ENCODE results near the gene ELP1.

The ELP1 gene

GRCh38 chr9:108905494-108905893 lies 28.4 kb downstream of the ELP1 start (continued):
- no peak for TF ChIP-seq ZNF530 (tag by site-specific recombination; IDR thresholded peaks at IDR 0.05; ENCODE audit: low read depth)
- TF ChIP-seq ZIC2 (tag by site-specific recombination; IDR thresholded peaks at IDR 0.05): no peak
- no peak for TF ChIP-seq AEBP2 (tag by site-specific recombination; IDR thresholded peaks at IDR 0.05; ENCODE audit: borderline replicate concordance)

- no peak overlapping the region for H3K4me3 ChIP-seq (ENCODE audit: low read depth, low read length)
- TF ChIP-seq ZNF48 (tag by site-specific recombination; IDR thresholded peaks at IDR 0.05): no peak
- no peak for TF ChIP-seq OSR2 (tag by site-specific recombination; IDR thresholded peaks at IDR 0.05)
- no peak for TF ChIP-seq ZNF530 (tag by site-specific recombination; IDR thresholded peaks at IDR 0.05; ENCODE audit: low read depth)
- TF ChIP-seq HIC1 (tag by site-specific recombination; IDR thresholded peaks at IDR 0.05): no peak
- TF ChIP-seq ZNF768 (tag by site-specific recombination; IDR thresholded peaks at IDR 0.05): no peak
- TF ChIP-seq ZNF558 (tag by site-specific recombination; IDR thresholded peaks at IDR 0.05): no peak
- no peak for TF ChIP-seq PBX3 (CRISPR knock-in tag; IDR thresholded peaks at IDR 0.05)
- no peak for TF ChIP-seq ZNF580 (tag by site-specific recombination; IDR thresholded peaks at IDR 0.05)
- no peak for TF ChIP-seq ZNF26 (tag by site-specific recombination; IDR thresholded peaks at IDR 0.05)
- TF ChIP-seq ZNF239 (tag by site-specific recombination; IDR thresholded peaks at IDR 0.05): no peak
- no peak for TF ChIP-seq ZNF157 (tag by site-specific recombination; IDR thresholded peaks at IDR 0.05)
- no peak for TF ChIP-seq ZNF664 (tag by site-specific recombination; IDR thresholded peaks at IDR 0.05)
- TF ChIP-seq ZNF366 (tag by site-specific recombination; conservative IDR thresholded peaks at IDR 0.05): no peak
- TF ChIP-seq ZNF335 (tag by site-specific recombination; conservative IDR thresholded peaks at IDR 0.05): no peak
- peaks cover 18 to 96% of the 10 kb centered on the region in 2 experiments for H3K36me3 ChIP-seq (ENCODE audit: control insufficient read depth in 2 of 2, insufficient read depth in 1 of 2, low read length in 2 of 2)
- POLR2A ChIA-PET: no interaction called here
- no peaks in the 10 kb centered on the region for H3K9me3 ChIP-seq (ENCODE audit: control insufficient read depth, insufficient read depth, low read depth, low read length)
- no peaks in the 10 kb centered on the region; the same call in 1 of the 2 replicates for H3K4me1 ChIP-seq (ENCODE audit: control insufficient read depth, insufficient read depth, low read length)
- H3K27ac ChIP-seq (ENCODE audit: extremely low read depth, low read depth, low read length): no peak overlapping the region
- CTCF ChIA-PET: interaction anchor here (0.6 to 0.7 kb wide), 4 partner anchors 14 to 1812 kb away, joined by 3 read pairs; no protein-coding TSS in a partner anchor
Observed at GRCh38 chr9:108904161-108904560, 29.8 kb downstream of the ELP1 start.

GRCh38 chr9:108903420-108904103 lies 30.4 kb downstream of the ELP1 start:
- Histone ChIP-seq H3K36me3 (ENCODE audit: control insufficient read depth in 2 of 2, insufficient read depth in 1 of 2, low read length in 2 of 2) (peaks cover 18 to 96% of the 10 kb centered on the region in 2 experiments), H3K4me3 (ENCODE audit: low read depth, low read length) (no peak overlapping the region)
- POLR2A ChIA-PET: no interaction called here
- TF ChIP-seq ZNF704 (tag by site-specific recombination; IDR thresholded peaks at IDR 0.05) (no peak), ZNF843 (tag by site-specific recombination; IDR thresholded peaks at IDR 0.05) (no peak), ZNF501 (tag by site-specific recombination; IDR thresholded peaks at IDR 0.05) (no peak), ZNF449 (tag by site-specific recombination; IDR thresholded peaks at IDR 0.05) (no peak), ZBTB21 (tag by site-specific recombination; IDR thresholded peaks at IDR 0.05) (0 out of 2 replicates have a peak, but pooled peaks have one; percentile 40), ZNF133 (tag by site-specific recombination; IDR thresholded peaks at IDR 0.05) (no peak), ZNF366 (tag by site-specific recombination; conservative IDR thresholded peaks at IDR 0.05) (no peak), HOXC10 (CRISPR knock-in tag; IDR thresholded peaks at IDR 0.05) (no peak), GLI2 (tag by site-specific recombination; IDR thresholded peaks at IDR 0.05; ENCODE audit: borderline replicate concordance, low read depth) (no peak)

More at GRCh38 chr9:108903420-108904103, 30.4 kb downstream of the ELP1 start:
- no peaks in the 10 kb centered on the region; the same call in 1 of the 2 replicates for H3K4me1 ChIP-seq (ENCODE audit: control insufficient read depth, insufficient read depth, low read length)
- CTCF ChIA-PET: interaction anchor here (0.6 kb wide), 2 partner anchors 140 to 1811 kb away, joined by 3 to 4 read pairs; no protein-coding TSS in a partner anchor
- H3K9me3 ChIP-seq (ENCODE audit: control insufficient read depth, insufficient read depth, low read depth, low read length): no peaks in the 10 kb centered on the region
- H3K27ac ChIP-seq (ENCODE audit: extremely low read depth, low read depth, low read length): no peak overlapping the region

Data from HEK293 (cell line).